Neural progenitor cell (in vitro differentiated cells): ENCODE results near the gene VPS35L. TPM values are rescaled to one million over a fixed set of nuclear protein-coding genes. Genes with fewer than 3 reads are reported as not detected.

Experiments
- DNase-seq: peaks from one replicate; pipeline ENCODE4 v3.0.0-alpha.2; 2016; ENCODE audit warnings: low spot score
- H2AFZ ChIP-seq: fragments of 200-600 bp; sonication (generic); replicated peaks from 2 replicates; pipeline ENCODE4 v1.6.1; 2016; ENCODE audit warnings: antibody characterized with exemption
- H3F3A ChIP-seq: fragments of 200-600 bp; sonication (generic); 2 replicates; pipeline ENCODE4 v1.6.1; 2016; ENCODE audit warnings: antibody characterized with exemption, low read depth
- H3K27ac ChIP-seq: fragments of 200-600 bp; sonication (generic); 2 replicates; pipeline ENCODE4 v1.5.1; 2016; ENCODE audit warnings: mild to moderate bottlenecking
- H3K27me3 ChIP-seq: fragments of 200-600 bp; sonication (generic); 2 replicates; pipeline ENCODE4 v1.6.1; 2016; ENCODE audit warnings: mild to moderate bottlenecking, moderate library complexity
- H3K36me3 ChIP-seq: fragments of 200-600 bp; sonication (generic); 2 replicates; pipeline ENCODE4 v1.5.1; 2016
- H3K4me1 ChIP-seq: fragments of 200-600 bp; sonication (generic); 2 replicates; pipeline ENCODE4 v1.6.1; 2016; ENCODE audit warnings: mixed run types
- H3K4me2 ChIP-seq: fragments of 200-600 bp; sonication (generic); 2 replicates; pipeline ENCODE4 v1.6.1; 2016
- H3K4me3 ChIP-seq: fragments of 200-600 bp; sonication (generic); 2 replicates; pipeline ENCODE4 v1.5.1; 2016
- H3K79me2 ChIP-seq: fragments of 200-600 bp; sonication (generic); 2 replicates; pipeline ENCODE4 v1.6.1; 2016; ENCODE audit warnings: low read depth
- H3K9ac ChIP-seq: fragments of 200-600 bp; sonication (generic); 2 replicates; pipeline ENCODE4 v1.6.1; 2016
- H3K9me3 ChIP-seq: fragments of 200-600 bp; sonication (generic); 2 replicates; pipeline ENCODE4 v1.5.1; 2016; ENCODE audit warnings: low read depth
- H4K20me1 ChIP-seq: fragments of 200-600 bp; sonication (generic); 2 replicates; pipeline ENCODE4 v1.6.1; 2016; ENCODE audit warnings: low read depth
- H3K27ac Mint-ChIP-seq: 3 replicates; pipeline ENCODE4 v1.8.0; 2021; ENCODE audit warnings: mixed read lengths
- H3K27me3 Mint-ChIP-seq: 2 replicates; pipeline ENCODE4 v1.8.0; 2022; ENCODE audit warnings: low read depth, mild to moderate bottlenecking, inconsistent platforms, moderate library complexity, mixed read lengths; ENCODE audit not compliant: insufficient read depth
- H3K36me3 Mint-ChIP-seq: 3 replicates; pipeline ENCODE4 v1.8.0; 2021; ENCODE audit warnings: mixed read lengths
- H3K4me1 Mint-ChIP-seq: 3 replicates; pipeline ENCODE4 v1.8.0; 2021; ENCODE audit warnings: mixed read lengths
- H3K4me3 Mint-ChIP-seq: 3 replicates; pipeline ENCODE4 v1.8.0; 2021; ENCODE audit warnings: mild to moderate bottlenecking, moderate library complexity, mixed read lengths
- H3K9me3 Mint-ChIP-seq: 3 replicates; pipeline ENCODE4 v1.8.0; 2020; ENCODE audit warnings: mixed read lengths
- CTCF ChIP-seq: fragments of 200-600 bp; sonication (generic); IDR thresholded peaks from 2 replicates; pipeline ENCODE4 v1.5.1; 2017; ENCODE audit warnings: antibody characterized with exemption, mild to moderate bottlenecking
- EZH2 ChIP-seq: fragments of 200-600 bp; sonication (generic); IDR thresholded peaks from 2 replicates; pipeline ENCODE4 v1.6.1; 2017; ENCODE audit warnings: antibody characterized with exemption, mild to moderate bottlenecking, moderate library complexity
- EZH2phosphoT487 ChIP-seq: fragments of 200-600 bp; sonication (generic); IDR thresholded peaks from 2 replicates; pipeline ENCODE4 v1.6.1; 2017; ENCODE audit warnings: antibody characterized with exemption
- total RNA-seq: library from RNA; depleted of rRNA; stranded (reverse); fragments of >200 nt; gene quantifications from 2 replicates; pipeline ENCODE4 v1.2.3, GENCODE V29; 2015; ENCODE audit warnings: low replicate concordance

VPS35L gene
- total RNA-seq, 1 donor from 2014 or later: 57.1 TPM

DNA sequence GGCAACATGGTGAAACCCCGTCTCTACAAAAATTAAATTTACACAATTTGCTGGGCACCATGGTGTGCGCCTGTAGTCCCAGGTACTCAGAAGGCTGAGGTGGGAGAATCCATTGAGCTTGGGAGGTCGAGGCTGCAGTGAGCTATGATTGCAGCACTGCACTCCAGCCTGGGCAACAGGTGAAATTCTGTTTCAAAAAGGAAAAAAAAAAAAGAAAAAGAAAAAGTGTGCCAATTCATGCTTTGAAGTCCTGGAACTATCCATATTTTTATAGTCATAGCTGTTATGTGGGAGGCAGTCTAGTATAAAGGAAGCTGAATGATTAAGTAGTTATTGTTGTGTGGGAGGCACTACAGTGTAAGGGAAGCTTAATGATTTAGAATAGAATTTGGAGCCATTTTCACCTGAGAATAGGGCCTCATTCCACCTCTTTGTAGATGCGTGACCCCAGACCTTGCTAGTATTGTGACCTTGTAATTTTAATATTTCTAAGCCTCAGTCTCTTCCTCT lies 194.1 kb downstream of the VPS35L start:
- peaks cover 2% of the 10 kb centered on the region for H3K36me3 Mint-ChIP-seq
- H3K9me3 Mint-ChIP-seq: no peaks in the 10 kb centered on the region
- Histone ChIP-seq H3K4me3 (no peak overlapping the region), H3K27me3 (no peaks in the 10 kb centered on the region), H3K79me2 (no peaks in the 10 kb centered on the region), H4K20me1 (peaks cover 25% of the 10 kb centered on the region), H3K4me1 (peaks cover 34% of the 10 kb centered on the region), H3K4me2 (no peak overlapping the region), H3K9ac (no peak overlapping the region), H2AFZ (no peak overlapping the region), H3K36me3 (no peaks in the 10 kb centered on the region), H3F3A (peaks cover 21% of the 10 kb centered on the region), H3K27ac (no peak overlapping the region), H3K9me3 (no peaks in the 10 kb centered on the region)
- TF ChIP-seq EZH2phosphoT487: no peak
- TF ChIP-seq EZH2: no peak
- TF ChIP-seq CTCF: no peak
- no peak overlapping the region for H3K27ac Mint-ChIP-seq
- peaks cover 76% of the 10 kb centered on the region for H3K4me1 Mint-ChIP-seq
- no peak for DNase-seq
- H3K4me3 Mint-ChIP-seq: no peak overlapping the region
- peaks cover 4% of the 10 kb centered on the region for H3K27me3 Mint-ChIP-seq

Other genes starting within 250 kb of the VPS35L start
- 0.32 and 0.40 TPM in 2 replicates for gene TMC5, start 137.8 kb upstream of the VPS35L start, total RNA-seq
- gene GDE1, start 33.6 kb upstream of the VPS35L start, total RNA-seq: 43.0 and 43.4 TPM in 2 replicates
- 21.5 and 32.7 TPM in 2 replicates for gene CCP110, start 31.8 kb upstream of the VPS35L start, total RNA-seq
- gene KNOP1, start 162.5 kb downstream of the VPS35L start, total RNA-seq: 126 and 130 TPM in 2 replicates
- gene IQCK, start 162.6 kb downstream of the VPS35L start, total RNA-seq: 22.1 and 25.3 TPM in 2 replicates